HepG2 (cell line): ENCODE measurements around the gene PRR14. TPM values are rescaled to one million over a fixed set of nuclear protein-coding genes. Genes with fewer than 3 reads are reported as not detected.
A peak's percentile ranks its signal among the peaks of the same experiment; 100 is the strongest.

Source experiments
- ATAC-seq: fragments of 200-7000 bp; cut with Tn5 transposase; 3 replicates; pipeline ENCODE4 v1.9.1; 2020; ENCODE audit warnings: mild to moderate bottlenecking, moderate library complexity
- BruUV-seq: library from RNA; stranded (reverse); fragments of 400-500 nt; replicated peaks from 2 replicates; lab custom pipeline; 2021; lab: Mats Ljungman, UMichigan
- CTCF ChIA-PET: fragments of 300-600 bp; formaldehyde crosslinking; extraction: SDS; loops from one replicate; lab custom pipeline; 2021; ENCODE audit warnings: low total read pairs, inconsistent platforms, low intra/inter-chr PET ratio; lab: Yijun Ruan, JAX
- POLR2A ChIA-PET: fragments of 350-600 bp; sonication (Branson Sonifier 250); formaldehyde crosslinking; loops from one replicate; lab custom pipeline; 2020; ENCODE audit warnings: antibody characterized with exemption, inconsistent platforms; lab: Yijun Ruan, JAX
- DNase-seq: peaks from one replicate; pipeline ENCODE4 v3.0.0-alpha.2; 2015; ENCODE audit warnings: low spot score
- FAIRE-seq: peaks from 3 replicates; lab custom pipeline; 2011; peaks lifted over from hg19 to GRCh38; lab: Jason Lieb, UNC
- H2AFZ ChIP-seq: one replicate; pipeline ENCODE4 v1.6.1; 2011; ENCODE audit warnings: low read length, inconsistent platforms
- H3K27ac ChIP-seq: fragments of 300-600 bp; 3 replicates; pipeline ENCODE4 v1.8.0; 2011; ENCODE audit warnings: mixed run types, mild to moderate bottlenecking, mixed read lengths, low read length, inconsistent platforms; ENCODE audit not compliant: insufficient read depth; ENCODE audit errors: extremely low read length
- H3K27me3 ChIP-seq, 2 experiments: fragments of 200-600 bp in 1 of 2; 2 replicates in 1 of 2; 3 replicates in 1 of 2; pipeline versions ENCODE4 v1.6.0 to v1.8.0; 2011; ENCODE audit warnings: low read length in 2 of 2, mild to moderate bottlenecking in 2 of 2, moderate library complexity in 2 of 2, inconsistent platforms in 1 of 2; ENCODE audit not compliant: insufficient read depth in 2 of 2, control insufficient read depth in 1 of 2
- H3K36me3 ChIP-seq, 2 experiments: fragments of 200-600 bp in 1 of 2; replicated peaks in 1 of 2; 2 replicates in 1 of 2; 3 replicates in 1 of 2; pipeline versions ENCODE4 v1.5.1 to v1.8.0; 2011; ENCODE audit warnings: low read length in 2 of 2, inconsistent platforms in 1 of 2; ENCODE audit not compliant: insufficient read depth in 2 of 2, control insufficient read depth in 1 of 2
- H3K4me1 ChIP-seq: 2 replicates; pipeline ENCODE4 v1.5.1; 2012; ENCODE audit warnings: low read length, inconsistent platforms; ENCODE audit not compliant: insufficient read depth
- H3K4me2 ChIP-seq: 2 replicates; pipeline ENCODE4 v1.6.0; 2011; ENCODE audit warnings: low read depth, low read length, inconsistent platforms
- H3K4me3 ChIP-seq, 3 experiments: fragments of 200-600 bp in 1 of 3; sonication (generic), shearing (Covaris generic) in 1 of 3; replicated peaks in 1 of 3; 2 replicates each; pipeline ENCODE4 v1.5.1; 2011 to 2016; ENCODE audit warnings: low read length in 3 of 3, inconsistent platforms in 2 of 3, low read depth in 2 of 3, mild to moderate bottlenecking in 2 of 3, control low read depth in 1 of 3, mixed read lengths in 1 of 3; ENCODE audit not compliant: insufficient read depth in 1 of 3
- H3K79me2 ChIP-seq: one replicate; pipeline ENCODE4 v1.6.1; 2011; ENCODE audit warnings: low read length, inconsistent platforms; ENCODE audit not compliant: insufficient read depth
- H3K9ac ChIP-seq: 2 replicates; pipeline ENCODE4 v1.6.0; 2011; ENCODE audit warnings: mild to moderate bottlenecking, low read depth, low read length, inconsistent platforms; ENCODE audit not compliant: insufficient read depth
- H3K9me3 ChIP-seq: 2 replicates; pipeline ENCODE4 v1.5.1; 2012; ENCODE audit warnings: mild to moderate bottlenecking, low read length
- H4K20me1 ChIP-seq: 2 replicates; pipeline ENCODE4 v1.6.0; 2011; ENCODE audit warnings: inconsistent platforms, mild to moderate bottlenecking, low read length, moderate library complexity; ENCODE audit not compliant: insufficient read depth
- SALL2 ChIP-seq: sonication (generic); formaldehyde crosslinking; IDR thresholded peaks from 2 replicates; pipeline ENCODE4 v1.8.1; 2023; ENCODE audit warnings: mild to moderate bottlenecking, missing genetic modification reagents, inconsistent platforms
- SRF ChIP-seq: IDR thresholded peaks from 2 replicates; pipeline ENCODE4 v1.6.1; 2011; ENCODE audit warnings: mild to moderate bottlenecking, low read depth, low read length, moderate library complexity
- STAG1 ChIP-seq: sonication (generic); formaldehyde crosslinking; IDR thresholded peaks from 2 replicates; pipeline ENCODE4 v1.4.0; 2020; ENCODE audit warnings: missing genetic modification reagents
- TAF1 ChIP-seq: sonication (generic); formaldehyde crosslinking; IDR thresholded peaks from 2 replicates; pipeline ENCODE4 v1.4.0; 2020; ENCODE audit warnings: missing genetic modification reagents
- TEAD3 ChIP-seq: optimal IDR thresholded peaks from 2 replicates; pipeline ENCODE3; 2016; ENCODE audit warnings: borderline replicate concordance
- ZFP62 ChIP-seq: sonication (generic); formaldehyde crosslinking; IDR thresholded peaks from 2 replicates; pipeline ENCODE4 v1.4.0; 2020; ENCODE audit warnings: missing genetic modification reagents
- ZNF343 ChIP-seq: sonication (generic); formaldehyde crosslinking; IDR thresholded peaks from 2 replicates; pipeline ENCODE4 v1.4.0; 2020; ENCODE audit warnings: mild to moderate bottlenecking, missing genetic modification reagents
- ZNF512 ChIP-seq: sonication (generic); formaldehyde crosslinking; IDR thresholded peaks from 2 replicates; pipeline ENCODE4 v1.4.0; 2020; ENCODE audit warnings: mild to moderate bottlenecking, missing genetic modification reagents
- WGBS: methylation state at CpG from one replicate; pipeline ENCODE4 v1.1.6; 2017; ENCODE audit warnings: low lambda C conversion rate; 5-methylcytosine and 5-hydroxymethylcytosine counted together
- in situ Hi-C: cut with HindIII; loops from 2 replicates; pipeline ENCODE4 v1.10.0; 2017; ENCODE audit warnings: low pct_unique_long_range_greater_than_20kb; ENCODE audit not compliant: extremely low pct_ligation_motif_present
- intact Hi-C: fragments of 100-400 bp; cut with micrococcal nuclease; formaldehyde crosslinking; loops from one replicate; pipeline ENCODE4 v1.10.0; 2022; ENCODE audit not compliant: unreplicated experiment
- polyA plus RNA-seq, 8 experiments: library from polyadenylated mRNA; depleted of rRNA in 3 of 8; stranded (reverse) in 7 of 8; unstranded in 1 of 8; fragments of >200 nt; fragmentation: Illumina TruSeq in 4 of 8; extraction: Trizol in 4 of 8; gene quantifications; 2 replicates each; pipeline versions ENCODE4 v1.2.1 to v1.2.3, GENCODE V29; 2011 to 2016; ENCODE audit warnings: low read depth in 4 of 8, missing spikeins in 1 of 8, mixed read lengths in 1 of 8; ENCODE audit not compliant: insufficient read depth in 1 of 8
- total RNA-seq, 5 experiments: library from RNA; depleted of rRNA; stranded (reverse); fragments of >200 nt; fragmentation: Illumina TruSeq; extraction: Trizol; gene quantifications; 2 replicates each; pipeline ENCODE4 v1.2.3, GENCODE V29; 2016; ENCODE audit warnings: low read depth in 1 of 5
- TF ChIP-seq, protein P1 (sequence below): sonication (generic); formaldehyde crosslinking; IDR thresholded peaks from 2 replicates; pipeline ENCODE4 v1.5.0; 2020; ENCODE audit warnings: mild to moderate bottlenecking, missing genetic modification reagents, moderate library complexity

PRR14 gene
- total and polyA plus RNA-seq, 2 of the 13 experiments (the other 11 are each of a cell fraction or from before 2014, with no cell fraction given): 8.4 to 11.0 TPM

DNA sequence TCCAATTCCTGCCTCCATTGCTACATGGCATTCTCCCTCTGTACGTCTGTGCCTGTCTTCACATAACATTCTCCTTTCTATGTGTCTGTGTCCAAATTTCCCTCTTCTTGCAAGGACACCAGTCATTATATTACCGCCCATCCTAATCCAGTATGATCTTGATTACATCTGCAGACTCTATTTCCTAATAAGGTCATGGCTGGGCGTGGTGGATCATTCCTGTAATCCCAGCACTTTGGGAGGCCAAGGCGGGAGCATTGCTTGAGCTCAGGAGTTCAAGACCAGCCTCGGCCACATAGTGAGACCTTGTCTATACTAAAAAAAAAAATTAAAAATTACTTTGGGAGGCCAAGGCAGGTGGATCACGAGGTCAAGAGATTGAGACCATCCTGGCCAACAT is 5.0 kb upstream of the PRR14 start:
- POLR2A ChIA-PET: interaction anchor here (1.0 to 1.1 kb wide), 2 partner anchors 13 to 74 kb away, joined by 3 read pairs; partner anchors contain the start of genes FBRS and ZNF688
- no TSS peak for BruUV-seq

GRCh38 chr16:30647274-30647571 is 3.5 kb upstream of the PRR14 start:
- BruUV-seq: no TSS peak
- H3K27me3 ChIP-seq: no peaks in the 10 kb centered on the region; a peak in 1 of 5 replicates
- peak; percentile 88 for TF ChIP-seq ZNF512
- TF ChIP-seq SALL2 (CRISPR knock-in tag): no peak
- TF ChIP-seq, protein P1, sequence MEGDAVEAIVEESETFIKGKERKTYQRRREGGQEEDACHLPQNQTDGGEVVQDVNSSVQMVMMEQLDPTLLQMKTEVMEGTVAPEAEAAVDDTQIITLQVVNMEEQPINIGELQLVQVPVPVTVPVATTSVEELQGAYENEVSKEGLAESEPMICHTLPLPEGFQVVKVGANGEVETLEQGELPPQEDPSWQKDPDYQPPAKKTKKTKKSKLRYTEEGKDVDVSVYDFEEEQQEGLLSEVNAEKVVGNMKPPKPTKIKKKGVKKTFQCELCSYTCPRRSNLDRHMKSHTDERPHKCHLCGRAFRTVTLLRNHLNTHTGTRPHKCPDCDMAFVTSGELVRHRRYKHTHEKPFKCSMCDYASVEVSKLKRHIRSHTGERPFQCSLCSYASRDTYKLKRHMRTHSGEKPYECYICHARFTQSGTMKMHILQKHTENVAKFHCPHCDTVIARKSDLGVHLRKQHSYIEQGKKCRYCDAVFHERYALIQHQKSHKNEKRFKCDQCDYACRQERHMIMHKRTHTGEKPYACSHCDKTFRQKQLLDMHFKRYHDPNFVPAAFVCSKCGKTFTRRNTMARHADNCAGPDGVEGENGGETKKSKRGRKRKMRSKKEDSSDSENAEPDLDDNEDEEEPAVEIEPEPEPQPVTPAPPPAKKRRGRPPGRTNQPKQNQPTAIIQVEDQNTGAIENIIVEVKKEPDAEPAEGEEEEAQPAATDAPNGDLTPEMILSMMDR (CRISPR knock-in tag): peak; percentile 45
- peak; percentile 35 for TF ChIP-seq STAG1 (CRISPR knock-in tag)
- DNase-seq (no peak), ATAC-seq (no peak), FAIRE-seq (no peak)
- 33% methylated on average over 1 of the region's 1 CpG for WGBS
- peaks cover 39% of the 10 kb centered on the region for H3K4me1 ChIP-seq
- no peak overlapping the region for H2AFZ ChIP-seq
- in situ Hi-C loops (loop anchor here (25.0 kb wide), 1 partner anchor 560 kb away; the partner anchor contains the start of genes PPP4C, TBX6 and YPEL3), intact Hi-C loops (no loop called here)
- no peaks in the 10 kb centered on the region for H3K36me3 ChIP-seq
- no peak overlapping the region for H3K27ac ChIP-seq
- no peak overlapping the region for H3K4me3 ChIP-seq
- no peak overlapping the region for H3K9ac ChIP-seq
- ChIA-PET CTCF (no interaction called here), POLR2A (no interaction called here)
- no peaks in the 10 kb centered on the region for H3K9me3 ChIP-seq
- H4K20me1 ChIP-seq: no peaks in the 10 kb centered on the region
- H3K4me2 ChIP-seq: no peak overlapping the region
- peaks cover 4% of the 10 kb centered on the region for H3K79me2 ChIP-seq

More for the DNA sequence above, 5.0 kb upstream of the PRR14 start:
- Histone ChIP-seq H3K27me3 (no peaks in the 10 kb centered on the region; a peak in 1 of 5 replicates), H2AFZ (no peak overlapping the region), H3K9me3 (no peaks in the 10 kb centered on the region)
- in situ Hi-C loops: loop anchor here (25.0 kb wide), 1 partner anchor 558 kb away; the partner anchor contains the start of genes PPP4C, TBX6 and YPEL3
- peak; percentile 81 for TF ChIP-seq SRF
- TF ChIP-seq TEAD3 (CRISPR knock-in tag): no peak
- no peak for TF ChIP-seq TAF1 (CRISPR knock-in tag)
- 0 out of 2 replicates have a peak, but pooled peaks have one; percentile 28 for TF ChIP-seq ZNF343 (CRISPR knock-in tag)
- no peak for TF ChIP-seq ZFP62 (CRISPR knock-in tag)
- TF ChIP-seq, all 625 proteins: peak for 2
- Histone ChIP-seq H3K4me3 (no peak overlapping the region), H3K79me2 (no peaks in the 10 kb centered on the region), H3K9ac (no peak overlapping the region), H3K27ac (no peak overlapping the region), H3K4me1 (peaks cover 34% of the 10 kb centered on the region), H3K36me3 (no peaks in the 10 kb centered on the region), H3K4me2 (no peak overlapping the region), H4K20me1 (no peaks in the 10 kb centered on the region)
- intact Hi-C loops: no loop called here
- WGBS: 43% methylated on average over 6 of the region's 6 CpGs
- FAIRE-seq (no peak), DNase-seq (no peak), ATAC-seq (no peak)
- CTCF ChIA-PET: no interaction called here
